Measurements from ENCODE around the gene PDE2A. TPM values are rescaled to one million over a fixed set of nuclear protein-coding genes. Genes with fewer than 3 reads are reported as not detected.

Gene PDE2A
- total and polyA plus RNA-seq, 10 of the 15 experiments (the other 5 are each of a cell fraction or from before 2014, with no cell fraction given) = 0.06 to 0.15 (median 0.11) TPM; not detected in 6

- no peak for TF ChIP-seq REST (IDR thresholded peaks at IDR 0.05; ENCODE audit: low read depth, low read length)
- no peak for TF ChIP-seq ZNF592 (IDR thresholded peaks at IDR 0.05)
Measured at GRCh38 chr11:72599325-72600117, 74.7 kb downstream of the PDE2A start (continued).
